HepG2 (cell line): ENCODE data around the gene METTL1. TPM values are rescaled to one million over a fixed set of nuclear protein-coding genes. Genes with fewer than 3 reads are reported as not detected.

Source experiments
- ATAC-seq: fragments of 200-7000 bp; cut with Tn5 transposase; 3 replicates; pipeline ENCODE4 v1.9.1; 2020; ENCODE audit warnings: mild to moderate bottlenecking, moderate library complexity
- BruUV-seq: library from RNA; stranded (reverse); fragments of 400-500 nt; replicated peaks from 2 replicates; lab custom pipeline; 2021; lab: Mats Ljungman, UMichigan
- CTCF ChIA-PET: fragments of 300-600 bp; formaldehyde crosslinking; extraction: SDS; loops from one replicate; lab custom pipeline; 2021; ENCODE audit warnings: low total read pairs, inconsistent platforms, low intra/inter-chr PET ratio; lab: Yijun Ruan, JAX
- POLR2A ChIA-PET: fragments of 350-600 bp; sonication (Branson Sonifier 250); formaldehyde crosslinking; loops from one replicate; lab custom pipeline; 2020; ENCODE audit warnings: antibody characterized with exemption, inconsistent platforms; lab: Yijun Ruan, JAX
- DNase-seq: peaks from one replicate; pipeline ENCODE4 v3.0.0-alpha.2; 2015; ENCODE audit warnings: low spot score
- FAIRE-seq: peaks from 3 replicates; lab custom pipeline; 2011; peaks lifted over from hg19 to GRCh38; lab: Jason Lieb, UNC
- H2AFZ ChIP-seq: one replicate; pipeline ENCODE4 v1.6.1; 2011; ENCODE audit warnings: low read length, inconsistent platforms
- H3K27ac ChIP-seq: fragments of 300-600 bp; 3 replicates; pipeline ENCODE4 v1.8.0; 2011; ENCODE audit warnings: mixed run types, mild to moderate bottlenecking, mixed read lengths, low read length, inconsistent platforms; ENCODE audit not compliant: insufficient read depth; ENCODE audit errors: extremely low read length
- H3K27me3 ChIP-seq, 2 experiments: fragments of 200-600 bp in 1 of 2; 2 replicates in 1 of 2; 3 replicates in 1 of 2; pipeline versions ENCODE4 v1.6.0 to v1.8.0; 2011; ENCODE audit warnings: low read length in 2 of 2, mild to moderate bottlenecking in 2 of 2, moderate library complexity in 2 of 2, inconsistent platforms in 1 of 2; ENCODE audit not compliant: insufficient read depth in 2 of 2, control insufficient read depth in 1 of 2
- H3K36me3 ChIP-seq, 2 experiments: fragments of 200-600 bp in 1 of 2; replicated peaks in 1 of 2; 2 replicates in 1 of 2; 3 replicates in 1 of 2; pipeline versions ENCODE4 v1.5.1 to v1.8.0; 2011; ENCODE audit warnings: low read length in 2 of 2, inconsistent platforms in 1 of 2; ENCODE audit not compliant: insufficient read depth in 2 of 2, control insufficient read depth in 1 of 2
- H3K4me1 ChIP-seq: 2 replicates; pipeline ENCODE4 v1.5.1; 2012; ENCODE audit warnings: low read length, inconsistent platforms; ENCODE audit not compliant: insufficient read depth
- H3K4me2 ChIP-seq: 2 replicates; pipeline ENCODE4 v1.6.0; 2011; ENCODE audit warnings: low read depth, low read length, inconsistent platforms
- H3K4me3 ChIP-seq, 3 experiments: fragments of 200-600 bp in 1 of 3; sonication (generic), shearing (Covaris generic) in 1 of 3; replicated peaks in 1 of 3; 2 replicates each; pipeline ENCODE4 v1.5.1; 2011 to 2016; ENCODE audit warnings: low read length in 3 of 3, inconsistent platforms in 2 of 3, low read depth in 2 of 3, mild to moderate bottlenecking in 2 of 3, control low read depth in 1 of 3, mixed read lengths in 1 of 3; ENCODE audit not compliant: insufficient read depth in 1 of 3
- H3K79me2 ChIP-seq: one replicate; pipeline ENCODE4 v1.6.1; 2011; ENCODE audit warnings: low read length, inconsistent platforms; ENCODE audit not compliant: insufficient read depth
- H3K9ac ChIP-seq: 2 replicates; pipeline ENCODE4 v1.6.0; 2011; ENCODE audit warnings: mild to moderate bottlenecking, low read depth, low read length, inconsistent platforms; ENCODE audit not compliant: insufficient read depth
- H3K9me3 ChIP-seq: 2 replicates; pipeline ENCODE4 v1.5.1; 2012; ENCODE audit warnings: mild to moderate bottlenecking, low read length
- H4K20me1 ChIP-seq: 2 replicates; pipeline ENCODE4 v1.6.0; 2011; ENCODE audit warnings: inconsistent platforms, mild to moderate bottlenecking, low read length, moderate library complexity; ENCODE audit not compliant: insufficient read depth
- FOXA1 ChIP-seq, 2 experiments: fragments of 450-650 bp in 1 of 2; sonication (generic) in 1 of 2; formaldehyde crosslinking in 1 of 2; IDR thresholded peaks; 2 replicates each; pipeline versions ENCODE4 v1.4.0 to v1.6.1; 2016 to 2020; ENCODE audit warnings: missing genetic modification reagents in 1 of 2
- KLF15 ChIP-seq: sonication (generic); formaldehyde crosslinking; IDR thresholded peaks from 2 replicates; pipeline ENCODE4 v1.8.1; 2023; ENCODE audit warnings: borderline replicate concordance, mild to moderate bottlenecking, inconsistent platforms, missing genetic modification reagents, mixed read lengths
- KLF9 ChIP-seq: IDR thresholded peaks from 2 replicates; pipeline ENCODE4 v1.6.1; 2016; ENCODE audit warnings: low read depth
- SRSF9 ChIP-seq: fragments of 200-400 bp; formaldehyde crosslinking; IDR thresholded peaks from 2 replicates; pipeline ENCODE4 v1.6.1; 2018; ENCODE audit warnings: borderline replicate concordance, mild to moderate bottlenecking, low read depth, low read length; ENCODE audit not compliant: insufficient read depth, poor library complexity, severe bottlenecking
- TAF1 ChIP-seq: sonication (generic); formaldehyde crosslinking; IDR thresholded peaks from 2 replicates; pipeline ENCODE4 v1.4.0; 2020; ENCODE audit warnings: missing genetic modification reagents
- TBP ChIP-seq: sonication (generic); formaldehyde crosslinking; IDR thresholded peaks from 2 replicates; pipeline ENCODE4 v1.5.0; 2020; ENCODE audit warnings: missing genetic modification reagents
- TGIF2 ChIP-seq: IDR thresholded peaks from 2 replicates; pipeline ENCODE4 v1.6.1; 2016; ENCODE audit warnings: control low read depth, missing compliant biosample characterization
- ZFP41 ChIP-seq: sonication (generic); formaldehyde crosslinking; IDR thresholded peaks from 2 replicates; pipeline ENCODE4 v1.4.0; 2020; ENCODE audit warnings: mild to moderate bottlenecking, missing genetic modification reagents, borderline replicate concordance
- ZFP82 ChIP-seq: sonication (generic); formaldehyde crosslinking; IDR thresholded peaks from 2 replicates; pipeline ENCODE4 v1.5.1; 2020; ENCODE audit warnings: mild to moderate bottlenecking, missing genetic modification reagents, borderline replicate concordance
- ZNF598 ChIP-seq: sonication (generic); formaldehyde crosslinking; IDR thresholded peaks from 2 replicates; pipeline ENCODE4 v1.5.1; 2020; ENCODE audit warnings: mild to moderate bottlenecking, missing genetic modification reagents, borderline replicate concordance
- WGBS: methylation state at CpG from one replicate; pipeline ENCODE4 v1.1.6; 2017; ENCODE audit warnings: low lambda C conversion rate; 5-methylcytosine and 5-hydroxymethylcytosine counted together
- in situ Hi-C: cut with HindIII; loops from 2 replicates; pipeline ENCODE4 v1.10.0; 2017; ENCODE audit warnings: low pct_unique_long_range_greater_than_20kb; ENCODE audit not compliant: extremely low pct_ligation_motif_present
- intact Hi-C: fragments of 100-400 bp; cut with micrococcal nuclease; formaldehyde crosslinking; loops from one replicate; pipeline ENCODE4 v1.10.0; 2022; ENCODE audit not compliant: unreplicated experiment
- polyA plus RNA-seq, 8 experiments: library from polyadenylated mRNA; depleted of rRNA in 3 of 8; stranded (reverse) in 7 of 8; unstranded in 1 of 8; fragments of >200 nt; fragmentation: Illumina TruSeq in 4 of 8; extraction: Trizol in 4 of 8; gene quantifications; 2 replicates each; pipeline versions ENCODE4 v1.2.1 to v1.2.3, GENCODE V29; 2011 to 2016; ENCODE audit warnings: low read depth in 4 of 8, missing spikeins in 1 of 8, mixed read lengths in 1 of 8; ENCODE audit not compliant: insufficient read depth in 1 of 8
- total RNA-seq, 5 experiments: library from RNA; depleted of rRNA; stranded (reverse); fragments of >200 nt; fragmentation: Illumina TruSeq; extraction: Trizol; gene quantifications; 2 replicates each; pipeline ENCODE4 v1.2.3, GENCODE V29; 2016; ENCODE audit warnings: low read depth in 1 of 5
- TF ChIP-seq, protein P1 (sequence below): sonication (generic); formaldehyde crosslinking; IDR thresholded peaks from 2 replicates; pipeline ENCODE4 v1.5.0; 2020; ENCODE audit warnings: missing genetic modification reagents
- TF ChIP-seq, protein P2 (sequence below), 2 experiments: IDR thresholded peaks; 2 replicates each; pipeline ENCODE4 v1.6.1; 2011 to 2012; ENCODE audit warnings: low read length in 2 of 2, borderline replicate concordance in 1 of 2, low read depth in 1 of 2, mild to moderate bottlenecking in 1 of 2, moderate library complexity in 1 of 2
- TF ChIP-seq, protein P3 (sequence below): sonication (generic); formaldehyde crosslinking; IDR thresholded peaks from 2 replicates; pipeline ENCODE4 v1.4.0; 2020; ENCODE audit warnings: missing genetic modification reagents

METTL1 gene
- total and polyA plus RNA-seq, 2 of the 13 experiments (the other 11 are each of a cell fraction or from before 2014, with no cell fraction given): 34.7 to 36.9 TPM

DNA sequence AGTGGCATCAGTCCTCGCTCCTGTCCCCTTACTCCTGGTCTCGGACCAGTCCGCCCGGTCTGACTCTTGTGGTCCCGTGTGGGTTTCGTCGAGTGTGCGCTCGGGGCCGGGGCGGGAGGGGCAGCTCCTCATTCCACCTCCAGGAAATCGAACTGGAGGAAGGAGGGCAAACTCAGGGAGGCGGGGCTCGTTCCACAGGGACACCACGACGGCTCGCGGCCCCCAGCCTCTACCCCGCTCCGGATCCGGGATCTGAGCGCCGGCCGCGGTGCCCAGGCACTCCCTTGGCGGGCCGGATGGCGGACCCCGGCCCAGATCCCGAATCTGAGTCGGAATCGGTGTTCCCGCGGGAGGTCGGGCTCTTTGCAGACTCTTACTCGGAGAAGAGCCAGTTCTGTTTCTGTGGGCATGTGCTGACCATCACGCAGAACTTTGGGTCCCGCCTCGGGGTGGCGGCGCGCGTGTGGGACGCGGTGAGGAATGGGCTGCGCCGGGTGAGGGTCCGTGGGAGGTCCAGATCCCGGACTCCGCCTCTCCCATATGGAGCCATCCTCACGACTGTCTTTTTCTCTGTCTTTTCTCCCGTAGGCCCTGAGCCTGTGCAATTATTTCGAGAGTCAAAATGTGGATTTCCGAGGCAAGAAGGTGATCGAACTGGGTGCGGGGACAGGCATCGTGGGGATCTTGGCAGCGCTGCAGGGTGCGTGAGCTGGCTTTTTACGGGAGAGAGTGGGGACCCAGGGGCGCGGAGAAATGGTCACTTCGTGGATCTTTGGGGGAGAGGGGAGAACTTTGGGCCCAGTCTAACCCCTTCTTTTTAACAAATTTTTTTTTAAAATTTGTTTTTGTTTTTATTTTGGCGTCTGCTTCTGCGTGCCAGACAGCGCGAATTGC is 771 bp upstream of the METTL1 start, which contains the start of gene EEF1AKMT3 (continued):
- TF ChIP-seq KLF15 (CRISPR knock-in tag) (0 out of 2 replicates have a peak, but pooled peaks have one; percentile 48), ZFP82 (no peak), TGIF2 (CRISPR knock-in tag) (0 out of 2 replicates have a peak, but pooled peaks have one; percentile 45), SRSF9 (no peak)
- TF ChIP-seq, protein P1, sequence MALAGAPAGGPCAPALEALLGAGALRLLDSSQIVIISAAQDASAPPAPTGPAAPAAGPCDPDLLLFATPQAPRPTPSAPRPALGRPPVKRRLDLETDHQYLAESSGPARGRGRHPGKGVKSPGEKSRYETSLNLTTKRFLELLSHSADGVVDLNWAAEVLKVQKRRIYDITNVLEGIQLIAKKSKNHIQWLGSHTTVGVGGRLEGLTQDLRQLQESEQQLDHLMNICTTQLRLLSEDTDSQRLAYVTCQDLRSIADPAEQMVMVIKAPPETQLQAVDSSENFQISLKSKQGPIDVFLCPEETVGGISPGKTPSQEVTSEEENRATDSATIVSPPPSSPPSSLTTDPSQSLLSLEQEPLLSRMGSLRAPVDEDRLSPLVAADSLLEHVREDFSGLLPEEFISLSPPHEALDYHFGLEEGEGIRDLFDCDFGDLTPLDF (CRISPR knock-in tag): 0 out of 2 replicates have a peak, but pooled peaks have one; percentile 15

DNA sequence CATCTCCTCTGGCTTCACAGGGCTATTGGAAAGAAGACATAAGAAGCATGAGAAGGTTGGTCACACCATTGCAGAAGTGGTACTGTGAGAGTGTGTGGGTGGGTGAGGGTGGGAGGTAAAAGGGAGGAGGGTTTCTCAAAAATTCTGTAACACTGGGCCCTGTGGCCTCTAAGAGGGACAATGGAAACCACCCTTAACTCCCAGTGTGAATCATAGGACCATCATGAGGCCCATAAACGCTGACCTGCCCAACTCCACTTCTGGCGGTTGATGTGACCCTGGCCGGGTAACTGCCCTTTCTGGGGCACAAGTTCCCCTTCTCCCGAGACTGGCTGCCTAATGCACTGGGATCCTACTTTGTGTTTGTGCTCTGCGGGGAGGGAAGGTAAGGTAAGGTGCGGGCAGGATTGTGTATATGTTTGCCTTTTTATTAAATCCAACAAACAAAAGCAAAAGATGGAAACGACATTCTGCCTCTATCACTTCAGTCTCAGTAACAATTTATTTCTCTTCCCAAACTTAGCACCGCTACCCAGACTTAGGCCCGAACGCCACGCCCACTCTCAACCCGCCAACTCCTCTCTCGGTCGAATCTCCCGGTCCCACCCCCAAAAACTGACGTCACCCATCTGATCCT is 551 bp downstream of the METTL1 start:
- CTCF ChIA-PET: no interaction called here
- Histone ChIP-seq H3K4me2 (peak overlapping the region; percentile 96), H3K36me3 (peaks cover 16 to 18% of the 10 kb centered on the region in 2 experiments), H3K9me3 (no peaks in the 10 kb centered on the region), H3K9ac (peak overlapping the region; percentile 94), H3K4me3 (peak overlapping the region; percentile 77 to 89 (median 78)), H3K79me2 (peaks cover 17% of the 10 kb centered on the region), H2AFZ (no peak overlapping the region), H3K4me1 (peaks cover 26% of the 10 kb centered on the region), H4K20me1 (no peaks in the 10 kb centered on the region), H3K27ac (peak overlapping the region; percentile 97), H3K27me3 (no peaks in the 10 kb centered on the region; a peak in 1 of 5 replicates)
- peak; percentile 87 for DNase-seq
- TSS peak; percentile 77 for BruUV-seq
- peak; percentile 70 for ATAC-seq
- POLR2A ChIA-PET: interaction anchor here (0.6 to 1.8 kb wide), 11 partner anchors 11 to 124 kb away, joined by 3 to 15 read pairs (median 6); partner anchors contain the start of genes CDK4, MARCHF9, TSFM and TSPAN31
- 2% methylated on average over 16 of the region's 16 CpGs for WGBS
- FAIRE-seq: peak; percentile 88
- in situ Hi-C loops (no loop called here), intact Hi-C loops (loop anchor here (5.0 kb wide), 1 partner anchor 71 kb away; no protein-coding TSS in a partner anchor)
- TF ChIP-seq TBP (0 out of 2 replicates have a peak, but pooled peaks have one; percentile 16), TAF1 (CRISPR knock-in tag) (no peak), ZNF598 (CRISPR knock-in tag) (0 out of 2 replicates have a peak, but pooled peaks have one; percentile 2), KLF9 (CRISPR knock-in tag) (peak; percentile 97), FOXA1 (IDR thresholded peaks at IDR 0.05) (no peak), FOXA1 (CRISPR knock-in tag; IDR thresholded peaks at IDR 0.05) (no peak), ZFP41 (CRISPR knock-in tag) (no peak)
- TF ChIP-seq, protein P2, sequence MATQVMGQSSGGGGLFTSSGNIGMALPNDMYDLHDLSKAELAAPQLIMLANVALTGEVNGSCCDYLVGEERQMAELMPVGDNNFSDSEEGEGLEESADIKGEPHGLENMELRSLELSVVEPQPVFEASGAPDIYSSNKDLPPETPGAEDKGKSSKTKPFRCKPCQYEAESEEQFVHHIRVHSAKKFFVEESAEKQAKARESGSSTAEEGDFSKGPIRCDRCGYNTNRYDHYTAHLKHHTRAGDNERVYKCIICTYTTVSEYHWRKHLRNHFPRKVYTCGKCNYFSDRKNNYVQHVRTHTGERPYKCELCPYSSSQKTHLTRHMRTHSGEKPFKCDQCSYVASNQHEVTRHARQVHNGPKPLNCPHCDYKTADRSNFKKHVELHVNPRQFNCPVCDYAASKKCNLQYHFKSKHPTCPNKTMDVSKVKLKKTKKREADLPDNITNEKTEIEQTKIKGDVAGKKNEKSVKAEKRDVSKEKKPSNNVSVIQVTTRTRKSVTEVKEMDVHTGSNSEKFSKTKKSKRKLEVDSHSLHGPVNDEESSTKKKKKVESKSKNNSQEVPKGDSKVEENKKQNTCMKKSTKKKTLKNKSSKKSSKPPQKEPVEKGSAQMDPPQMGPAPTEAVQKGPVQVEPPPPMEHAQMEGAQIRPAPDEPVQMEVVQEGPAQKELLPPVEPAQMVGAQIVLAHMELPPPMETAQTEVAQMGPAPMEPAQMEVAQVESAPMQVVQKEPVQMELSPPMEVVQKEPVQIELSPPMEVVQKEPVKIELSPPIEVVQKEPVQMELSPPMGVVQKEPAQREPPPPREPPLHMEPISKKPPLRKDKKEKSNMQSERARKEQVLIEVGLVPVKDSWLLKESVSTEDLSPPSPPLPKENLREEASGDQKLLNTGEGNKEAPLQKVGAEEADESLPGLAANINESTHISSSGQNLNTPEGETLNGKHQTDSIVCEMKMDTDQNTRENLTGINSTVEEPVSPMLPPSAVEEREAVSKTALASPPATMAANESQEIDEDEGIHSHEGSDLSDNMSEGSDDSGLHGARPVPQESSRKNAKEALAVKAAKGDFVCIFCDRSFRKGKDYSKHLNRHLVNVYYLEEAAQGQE (IDR thresholded peaks at IDR 0.05; ENCODE audit: borderline replicate concordance in 1 of 2, low read depth in 1 of 2, low read length in 2 of 2): no peak
- TF ChIP-seq, protein P3, sequence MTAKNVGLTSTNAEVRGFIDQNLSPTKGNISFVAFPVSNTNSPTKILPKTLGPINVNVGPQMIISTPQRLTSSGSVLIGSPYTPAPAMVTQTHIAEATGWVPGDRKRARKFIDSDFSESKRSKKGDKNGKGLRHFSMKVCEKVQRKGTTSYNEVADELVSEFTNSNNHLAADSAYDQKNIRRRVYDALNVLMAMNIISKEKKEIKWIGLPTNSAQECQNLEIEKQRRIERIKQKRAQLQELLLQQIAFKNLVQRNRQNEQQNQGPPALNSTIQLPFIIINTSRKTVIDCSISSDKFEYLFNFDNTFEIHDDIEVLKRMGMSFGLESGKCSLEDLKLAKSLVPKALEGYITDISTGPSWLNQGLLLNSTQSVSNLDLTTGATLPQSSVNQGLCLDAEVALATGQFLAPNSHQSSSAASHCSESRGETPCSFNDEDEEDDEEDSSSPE (CRISPR knock-in tag): no peak
